Measurements from ENCODE around the gene SEC11C.

DNA sequence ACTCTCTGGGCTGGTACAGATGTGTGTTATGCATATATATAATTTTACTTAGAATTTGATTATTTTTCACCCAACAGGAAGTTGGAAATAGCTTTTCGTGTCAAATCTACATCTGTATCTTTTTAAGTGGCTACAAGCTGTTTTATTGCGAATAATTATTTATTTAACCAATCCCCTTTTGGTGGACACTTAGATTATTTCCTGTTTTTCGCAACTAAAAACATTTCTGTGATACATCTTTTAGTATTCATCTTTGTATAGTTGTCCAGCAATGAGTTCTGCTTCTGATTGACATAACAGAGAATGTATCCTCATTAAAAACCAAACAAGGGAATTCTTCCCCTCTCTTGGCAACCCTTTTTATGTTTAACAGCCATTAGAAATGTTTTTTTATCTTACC lies 16.6 kb downstream of the SEC11C start:
- no peak for TF ChIP-seq POLR2A (IDR thresholded peaks at IDR 0.05)
- TF ChIP-seq, protein P1, sequence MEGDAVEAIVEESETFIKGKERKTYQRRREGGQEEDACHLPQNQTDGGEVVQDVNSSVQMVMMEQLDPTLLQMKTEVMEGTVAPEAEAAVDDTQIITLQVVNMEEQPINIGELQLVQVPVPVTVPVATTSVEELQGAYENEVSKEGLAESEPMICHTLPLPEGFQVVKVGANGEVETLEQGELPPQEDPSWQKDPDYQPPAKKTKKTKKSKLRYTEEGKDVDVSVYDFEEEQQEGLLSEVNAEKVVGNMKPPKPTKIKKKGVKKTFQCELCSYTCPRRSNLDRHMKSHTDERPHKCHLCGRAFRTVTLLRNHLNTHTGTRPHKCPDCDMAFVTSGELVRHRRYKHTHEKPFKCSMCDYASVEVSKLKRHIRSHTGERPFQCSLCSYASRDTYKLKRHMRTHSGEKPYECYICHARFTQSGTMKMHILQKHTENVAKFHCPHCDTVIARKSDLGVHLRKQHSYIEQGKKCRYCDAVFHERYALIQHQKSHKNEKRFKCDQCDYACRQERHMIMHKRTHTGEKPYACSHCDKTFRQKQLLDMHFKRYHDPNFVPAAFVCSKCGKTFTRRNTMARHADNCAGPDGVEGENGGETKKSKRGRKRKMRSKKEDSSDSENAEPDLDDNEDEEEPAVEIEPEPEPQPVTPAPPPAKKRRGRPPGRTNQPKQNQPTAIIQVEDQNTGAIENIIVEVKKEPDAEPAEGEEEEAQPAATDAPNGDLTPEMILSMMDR (IDR thresholded peaks at IDR 0.05): no peak
